Measurements from ENCODE around the gene GUK1.

GUK1 gene

DNA sequence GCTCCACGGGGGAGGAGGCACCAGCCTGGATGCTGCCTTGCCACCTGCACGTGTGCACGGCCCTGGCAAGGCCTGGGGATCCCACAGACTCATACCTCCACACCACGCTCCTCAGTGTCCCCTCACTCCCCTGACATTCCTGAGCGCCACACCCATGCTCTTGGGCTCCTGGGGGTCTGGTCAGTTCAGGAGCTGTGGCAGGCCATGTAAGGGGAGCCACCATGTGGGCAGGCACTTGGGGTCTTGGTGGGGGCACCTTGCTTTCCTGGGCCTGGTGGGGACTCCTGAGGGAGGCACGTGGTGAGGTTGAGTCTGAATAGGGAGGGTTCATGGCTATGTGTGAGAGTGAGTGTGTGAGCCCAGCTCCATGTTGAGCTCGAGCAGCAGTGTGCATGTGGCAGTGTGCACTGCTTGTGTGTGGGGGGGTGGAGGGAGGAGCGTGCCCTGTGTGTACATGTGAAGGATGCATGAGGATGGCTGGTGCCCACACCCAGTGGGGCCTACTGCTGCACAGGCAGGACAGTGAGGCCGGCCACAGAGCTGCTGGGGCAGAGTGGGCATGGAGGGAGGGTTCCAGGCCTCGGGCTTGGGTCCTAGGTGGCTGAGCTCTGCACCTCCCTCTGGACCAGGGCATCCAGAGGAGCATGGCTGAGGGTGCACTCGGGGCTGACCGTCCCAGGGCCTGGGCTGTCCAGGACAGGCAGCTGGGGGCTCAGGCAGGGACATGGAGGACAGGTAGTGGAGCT, 11.3 kb downstream of the GUK1 start:
- H3K9ac ChIP-seq (ENCODE audit: low read length), result no peak overlapping the region
- peaks cover 12% of the 10 kb centered on the region for H3K36me3 ChIP-seq (ENCODE audit: control insufficient read depth, insufficient read depth, low read length)
- no peak overlapping the region for H3K4me3 ChIP-seq (ENCODE audit: low read depth, low read length)
- H3K4me1 ChIP-seq (ENCODE audit: control insufficient read depth, insufficient read depth, low read length), result peaks cover 22% of the 10 kb centered on the region
- H3K27ac ChIP-seq (ENCODE audit: low read depth, low read length), result no peak overlapping the region
- no peaks in the 10 kb centered on the region for H3K27me3 ChIP-seq (ENCODE audit: control insufficient read depth, insufficient read depth, low read length)
- H3K9me3 ChIP-seq (ENCODE audit: control insufficient read depth, insufficient read depth, low read depth, low read length), result no peaks in the 10 kb centered on the region

DNA sequence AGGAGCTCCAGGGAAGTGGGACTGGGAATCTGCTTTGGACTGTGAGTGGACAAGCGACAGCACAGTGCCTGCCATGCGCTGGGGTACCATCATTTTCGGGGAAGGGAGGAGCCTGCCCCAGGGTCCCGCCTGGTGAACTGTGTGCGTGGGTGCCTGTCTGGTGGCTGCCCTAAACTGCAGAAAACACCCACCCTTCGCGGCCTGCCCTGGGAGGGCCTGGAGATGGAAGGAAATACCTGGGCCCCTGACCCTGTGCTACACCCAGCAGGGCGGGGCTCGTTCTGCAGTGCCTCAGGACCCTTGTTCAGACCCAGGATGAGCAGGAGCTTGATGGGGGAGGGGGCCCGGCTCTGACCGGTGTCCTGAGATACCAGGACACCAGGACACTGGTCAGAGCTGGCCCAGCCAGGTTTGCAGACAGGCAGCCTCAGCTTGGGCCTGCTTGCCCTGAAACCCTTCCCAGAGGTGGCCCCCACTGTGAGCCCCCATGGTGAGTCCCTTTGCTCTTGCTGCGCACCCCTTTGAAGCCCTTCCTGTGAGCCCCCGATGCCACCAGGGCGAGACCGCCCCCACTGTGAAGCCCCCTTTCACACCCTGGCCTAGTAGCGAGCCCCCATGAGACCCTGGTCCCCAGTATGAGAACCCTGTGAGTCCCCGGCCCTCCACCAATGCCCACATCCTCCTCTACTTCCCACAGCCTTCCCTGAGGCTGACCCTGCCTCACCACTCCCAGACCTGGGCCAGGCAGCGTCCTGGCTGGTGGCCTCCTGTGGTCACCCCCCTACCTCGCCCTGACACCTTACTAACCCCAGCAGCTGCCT, 12.2 kb downstream of the GUK1 start:
- Histone ChIP-seq H3K27ac (ENCODE audit: low read depth, low read length) (no peak overlapping the region), H3K9ac (ENCODE audit: low read length) (no peak overlapping the region), H3K4me1 (ENCODE audit: control insufficient read depth, insufficient read depth, low read length) (peaks cover 22% of the 10 kb centered on the region), H3K4me3 (ENCODE audit: low read depth, low read length) (no peak overlapping the region), H3K36me3 (ENCODE audit: control insufficient read depth, insufficient read depth, low read length) (peaks cover 5% of the 10 kb centered on the region), H3K27me3 (ENCODE audit: control insufficient read depth, insufficient read depth, low read length) (no peaks in the 10 kb centered on the region), H3K9me3 (ENCODE audit: control insufficient read depth, insufficient read depth, low read depth, low read length) (no peaks in the 10 kb centered on the region)

- no peak overlapping the region for H3K9ac ChIP-seq (ENCODE audit: low read length)
- H3K9me3 ChIP-seq (ENCODE audit: control insufficient read depth, insufficient read depth, low read depth, low read length), result no peaks in the 10 kb centered on the region
- peaks cover 3% of the 10 kb centered on the region for H3K36me3 ChIP-seq (ENCODE audit: control insufficient read depth, insufficient read depth, low read length)
- H3K4me3 ChIP-seq (ENCODE audit: low read depth, low read length), result no peak overlapping the region
- H3K27me3 ChIP-seq (ENCODE audit: control insufficient read depth, insufficient read depth, low read length), result peaks cover 3% of the 10 kb centered on the region; the same call in 1 of the 2 replicates
- H3K27ac ChIP-seq (ENCODE audit: low read depth, low read length), result no peak overlapping the region
- H3K4me1 ChIP-seq (ENCODE audit: control insufficient read depth, insufficient read depth, low read length), result peaks cover 22% of the 10 kb centered on the region
These were observed 12.8 kb downstream of the GUK1 start for GRCh38 chr1:228152918-228153258.

- no peak overlapping the region for H3K4me3 ChIP-seq (ENCODE audit: low read depth, low read length)
- no peaks in the 10 kb centered on the region for H3K36me3 ChIP-seq (ENCODE audit: control insufficient read depth, insufficient read depth, low read length)
- H3K9me3 ChIP-seq (ENCODE audit: control insufficient read depth, insufficient read depth, low read depth, low read length), result no peaks in the 10 kb centered on the region
- no peak overlapping the region for H3K9ac ChIP-seq (ENCODE audit: low read length)
- H3K27ac ChIP-seq (ENCODE audit: low read depth, low read length), result no peak overlapping the region
- peaks cover 8% of the 10 kb centered on the region; the same call in 1 of the 2 replicates for H3K27me3 ChIP-seq (ENCODE audit: control insufficient read depth, insufficient read depth, low read length)
- peaks cover 19% of the 10 kb centered on the region for H3K4me1 ChIP-seq (ENCODE audit: control insufficient read depth, insufficient read depth, low read length)
These were observed 14.1 kb downstream of the GUK1 start for GRCh38 chr1:228154021-228154669.

DNA sequence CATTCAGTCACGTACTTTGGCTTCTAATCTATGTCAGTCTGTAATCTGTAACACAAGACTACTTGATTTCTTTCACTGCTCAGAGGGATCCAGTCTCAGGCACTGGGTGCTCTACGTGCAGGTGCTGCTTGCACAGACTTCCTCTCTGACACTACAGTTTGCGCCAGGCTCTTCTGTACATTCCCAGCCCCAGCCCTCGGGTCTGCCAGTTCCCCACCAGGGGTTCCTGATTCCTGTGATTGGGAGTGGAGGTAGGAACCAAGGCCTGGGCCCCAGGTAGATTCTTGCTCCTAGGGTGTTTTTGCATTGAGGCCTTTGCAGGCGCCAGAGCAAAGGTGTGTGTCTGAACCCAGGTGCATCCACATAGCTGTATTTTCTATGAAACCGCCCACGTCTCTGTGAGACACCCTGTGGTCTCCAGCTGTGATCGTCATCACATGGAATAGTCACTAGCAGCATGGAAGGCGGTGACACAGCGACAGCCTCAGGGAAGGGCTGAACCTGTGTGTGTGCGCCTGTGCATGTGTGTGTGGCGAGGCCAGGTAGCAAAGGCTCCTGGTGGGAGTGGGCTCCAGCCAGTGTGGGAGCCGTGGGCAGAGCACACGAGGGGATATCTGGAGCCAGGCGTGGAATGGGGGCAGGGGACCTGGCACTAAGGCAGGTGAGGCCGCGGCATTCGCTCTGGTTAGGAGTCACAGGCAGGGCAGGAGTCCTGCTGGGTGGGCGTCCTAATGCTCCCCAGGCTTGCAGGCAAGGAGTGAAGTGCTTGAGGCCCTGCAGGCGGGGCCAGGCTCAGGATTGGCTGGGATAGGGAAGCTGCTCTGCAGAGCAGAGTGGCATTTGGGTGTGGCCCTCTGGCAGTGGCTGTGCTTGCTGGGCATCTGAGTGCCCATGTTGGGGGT, 14.8 kb downstream of the GUK1 start:
- Histone ChIP-seq H3K36me3 (ENCODE audit: control insufficient read depth, insufficient read depth, low read length) (no peaks in the 10 kb centered on the region), H3K27ac (ENCODE audit: low read depth, low read length) (no peak overlapping the region), H3K9ac (ENCODE audit: low read length) (no peak overlapping the region), H3K9me3 (ENCODE audit: control insufficient read depth, insufficient read depth, low read depth, low read length) (no peaks in the 10 kb centered on the region), H3K4me3 (ENCODE audit: low read depth, low read length) (no peak overlapping the region), H3K27me3 (ENCODE audit: control insufficient read depth, insufficient read depth, low read length) (peaks cover 10% of the 10 kb centered on the region; the same call in 1 of the 2 replicates), H3K4me1 (ENCODE audit: control insufficient read depth, insufficient read depth, low read length) (peaks cover 12% of the 10 kb centered on the region; the same call in 1 of the 2 replicates)

DNA sequence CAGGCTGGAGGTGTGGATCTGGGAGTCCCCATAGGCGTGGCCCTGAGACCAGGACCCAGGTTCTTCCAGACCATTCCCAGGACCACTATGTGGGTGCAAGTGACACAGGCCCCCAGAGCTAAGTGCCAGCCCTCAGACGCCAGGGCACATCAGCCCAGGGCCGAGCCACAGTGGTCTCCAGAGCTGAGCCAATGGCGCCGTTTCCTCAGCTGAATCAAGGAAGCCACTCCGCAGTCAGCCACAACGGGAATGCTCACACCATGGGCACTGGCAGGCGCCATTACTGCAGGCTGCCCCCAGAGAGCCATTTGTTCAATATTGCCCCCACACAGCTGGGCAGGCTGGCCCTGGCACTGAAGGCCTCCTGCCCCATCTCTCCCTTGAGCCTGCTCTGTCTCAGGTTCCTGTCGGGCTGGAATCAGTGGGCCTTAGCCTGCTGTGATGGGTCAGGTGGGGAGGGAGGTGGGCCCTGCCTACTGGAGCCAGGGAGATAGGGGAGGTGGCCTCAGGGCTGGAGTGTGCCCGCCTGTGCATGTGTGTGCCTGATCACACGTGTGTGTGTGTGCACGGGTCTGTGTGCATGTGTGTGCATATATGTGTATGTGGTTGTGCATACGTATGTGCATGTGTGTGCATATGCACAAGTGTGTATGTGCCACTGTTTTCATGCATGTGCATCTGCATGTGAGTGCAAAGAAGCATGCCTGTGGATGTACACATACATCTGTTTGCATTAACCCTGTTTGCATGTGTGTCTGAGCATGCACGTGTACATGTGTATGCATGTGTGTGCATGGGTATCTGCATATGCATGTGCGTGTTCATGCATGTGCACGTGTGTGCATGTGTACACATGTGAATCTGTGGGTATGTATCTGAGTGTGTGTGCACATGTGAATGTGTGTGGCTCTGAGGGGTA, 15.8 kb downstream of the GUK1 start:
- Histone ChIP-seq H3K9ac (ENCODE audit: low read length) (no peak overlapping the region), H3K4me3 (ENCODE audit: low read depth, low read length) (no peak overlapping the region), H3K36me3 (ENCODE audit: control insufficient read depth, insufficient read depth, low read length) (no peaks in the 10 kb centered on the region), H3K27ac (ENCODE audit: low read depth, low read length) (no peak overlapping the region), H3K27me3 (ENCODE audit: control insufficient read depth, insufficient read depth, low read length) (peaks cover 10% of the 10 kb centered on the region; the same call in 1 of the 2 replicates), H3K4me1 (ENCODE audit: control insufficient read depth, insufficient read depth, low read length) (peaks cover 8% of the 10 kb centered on the region; the same call in 1 of the 2 replicates), H3K9me3 (ENCODE audit: control insufficient read depth, insufficient read depth, low read depth, low read length) (no peaks in the 10 kb centered on the region)

DNA sequence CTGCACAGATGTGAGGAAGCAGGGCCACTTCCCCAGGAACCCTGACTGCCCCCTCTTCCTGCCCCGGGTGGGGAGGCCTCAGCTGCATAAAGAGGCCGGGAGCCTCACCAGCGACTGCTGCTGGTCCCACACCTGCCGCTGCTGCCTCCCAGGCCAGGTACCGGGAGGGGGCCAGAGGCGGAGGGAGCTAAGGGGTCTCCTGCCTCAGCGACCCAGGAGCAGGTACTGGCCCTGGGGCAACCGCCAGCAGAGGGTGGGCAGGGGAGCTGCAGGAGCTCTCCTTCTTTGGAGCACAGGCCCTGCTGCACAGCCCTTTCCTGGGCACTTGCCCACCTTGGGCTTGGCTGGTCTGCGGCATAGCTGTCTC, 16.4 kb downstream of the GUK1 start:
- Histone ChIP-seq H3K9ac (ENCODE audit: low read length) (no peak overlapping the region), H3K9me3 (ENCODE audit: control insufficient read depth, insufficient read depth, low read depth, low read length) (no peaks in the 10 kb centered on the region), H3K27me3 (ENCODE audit: control insufficient read depth, insufficient read depth, low read length) (peaks cover 10% of the 10 kb centered on the region; the same call in 1 of the 2 replicates), H3K27ac (ENCODE audit: low read depth, low read length) (no peak overlapping the region), H3K4me3 (ENCODE audit: low read depth, low read length) (no peak overlapping the region), H3K4me1 (ENCODE audit: control insufficient read depth, insufficient read depth, low read length) (peaks cover 8% of the 10 kb centered on the region; the same call in 1 of the 2 replicates), H3K36me3 (ENCODE audit: control insufficient read depth, insufficient read depth, low read length) (no peaks in the 10 kb centered on the region)

GRCh38 chr1:228156941-228157728, 17.1 kb downstream of the GUK1 start:
- Histone ChIP-seq H3K9ac (ENCODE audit: low read length) (no peak overlapping the region), H3K9me3 (ENCODE audit: control insufficient read depth, insufficient read depth, low read depth, low read length) (no peaks in the 10 kb centered on the region), H3K27me3 (ENCODE audit: control insufficient read depth, insufficient read depth, low read length) (peaks cover 10% of the 10 kb centered on the region; the same call in 1 of the 2 replicates), H3K27ac (ENCODE audit: low read depth, low read length) (no peak overlapping the region), H3K36me3 (ENCODE audit: control insufficient read depth, insufficient read depth, low read length) (no peaks in the 10 kb centered on the region), H3K4me1 (ENCODE audit: control insufficient read depth, insufficient read depth, low read length) (peaks cover 11% of the 10 kb centered on the region), H3K4me3 (ENCODE audit: low read depth, low read length) (no peak overlapping the region)

DNA sequence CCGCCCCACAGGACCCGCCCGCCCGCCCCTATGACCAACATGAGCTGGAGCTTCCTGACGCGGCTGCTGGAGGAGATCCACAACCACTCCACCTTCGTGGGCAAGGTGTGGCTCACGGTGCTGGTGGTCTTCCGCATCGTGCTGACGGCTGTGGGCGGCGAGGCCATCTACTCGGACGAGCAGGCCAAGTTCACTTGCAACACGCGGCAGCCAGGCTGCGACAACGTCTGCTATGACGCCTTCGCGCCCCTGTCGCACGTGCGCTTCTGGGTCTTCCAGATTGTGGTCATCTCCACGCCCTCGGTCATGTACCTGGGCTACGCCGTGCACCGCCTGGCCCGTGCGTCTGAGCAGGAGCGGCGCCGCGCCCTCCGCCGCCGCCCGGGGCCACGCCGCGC, 17.6 kb downstream of the GUK1 start:
- peaks cover 10% of the 10 kb centered on the region; the same call in 1 of the 2 replicates for H3K27me3 ChIP-seq (ENCODE audit: control insufficient read depth, insufficient read depth, low read length)
- no peak overlapping the region for H3K4me3 ChIP-seq (ENCODE audit: low read depth, low read length)
- no peaks in the 10 kb centered on the region for H3K36me3 ChIP-seq (ENCODE audit: control insufficient read depth, insufficient read depth, low read length)
- H3K9me3 ChIP-seq (ENCODE audit: control insufficient read depth, insufficient read depth, low read depth, low read length), result no peaks in the 10 kb centered on the region
- no peak overlapping the region for H3K27ac ChIP-seq (ENCODE audit: low read depth, low read length)
- no peak overlapping the region for H3K9ac ChIP-seq (ENCODE audit: low read length)
- H3K4me1 ChIP-seq (ENCODE audit: control insufficient read depth, insufficient read depth, low read length), result peaks cover 17% of the 10 kb centered on the region
